GM12878 (cell line): Measurements from ENCODE around the gene FLII.

Experiments used
- CHD1 ChIP-seq: IDR thresholded peaks from 2 replicates; pipeline ENCODE4 v1.6.1; 2012; ENCODE audit warnings: low read depth, low read length, improper control_type of control experiment
- CTCF ChIP-seq, 3 experiments: IDR thresholded peaks in 2 of 3; conservative IDR thresholded peaks in 1 of 3; 2 replicates each; pipeline ENCODE4 v1.5.1; 2011; ENCODE audit warnings: low read depth in 3 of 3, low read length in 3 of 3, mild to moderate bottlenecking in 3 of 3, control low read depth in 2 of 3, moderate library complexity in 2 of 3, inconsistent platforms in 1 of 3, mixed read lengths in 1 of 3; ENCODE audit not compliant: control insufficient read depth in 2 of 3, insufficient read depth in 1 of 3; ENCODE audit errors: extremely low read depth in 1 of 3
- EZH2 ChIP-seq: IDR thresholded peaks from 2 replicates; pipeline ENCODE4 v1.6.1; 2012; ENCODE audit warnings: low read depth, mild to moderate bottlenecking, control low read depth, inconsistent platforms, low read length, borderline replicate concordance; ENCODE audit not compliant: control insufficient read depth
- POLR2AphosphoS5 ChIP-seq: IDR thresholded peaks from 2 replicates; pipeline ENCODE4 v1.6.1; 2011; ENCODE audit warnings: mild to moderate bottlenecking, low read length, inconsistent platforms

GRCh38 chr17:18228176-18228682, 30.3 kb downstream of the FLII start:
- no peak for TF ChIP-seq CTCF (IDR thresholded peaks at IDR 0.05 in 2 of 3, conservative IDR thresholded peaks at IDR 0.05 in 1 of 3; ENCODE audit: control insufficient read depth in 2 of 3, extremely low read depth in 1 of 3, insufficient read depth in 1 of 3, low read depth in 3 of 3, low read length in 3 of 3)
- TF ChIP-seq EZH2, result no peak
- TF ChIP-seq CHD1, result no peak
- no peak for TF ChIP-seq POLR2AphosphoS5
